Vagina (tissue), 2 donors: ENCODE data around the gene SLC15A1. TPM values are rescaled to one million over a fixed set of nuclear protein-coding genes. Genes with fewer than 3 reads are reported as not detected.

Source experiments
- DNase-seq, 2 donors: peaks; one replicate each; pipeline ENCODE4 v3.0.0-alpha.2; 2017; ENCODE audit errors: extremely low spot score in 2 of 2
- H3K27ac ChIP-seq: fragments of 200-600 bp; sonication (generic); one replicate; pipeline ENCODE4 v1.5.1; 2019
- H3K27me3 ChIP-seq: fragments of 200-600 bp; sonication (generic); one replicate; pipeline ENCODE4 v1.5.1; 2019
- H3K36me3 ChIP-seq, 2 donors: fragments of 200-600 bp; sonication (generic); one replicate each; pipeline ENCODE4 v1.5.1; 2017 to 2019
- H3K4me1 ChIP-seq: fragments of 200-600 bp; sonication (generic); one replicate; pipeline ENCODE4 v1.5.1; 2019
- H3K4me3 ChIP-seq, 2 donors: fragments of 200-600 bp; sonication (generic); 1 replicate in 1 of 2; 2 replicates in 1 of 2; pipeline ENCODE4 v1.5.1; 2016 to 2019
- H3K9me3 ChIP-seq: fragments of 200-600 bp; sonication (generic); one replicate; pipeline ENCODE4 v1.5.1; 2019
- CTCF ChIP-seq, 3 experiments: fragments of 450-650 bp in 2 of 3; fragments of 200-600 bp in 1 of 3; sonication (generic) in 1 of 3; IDR thresholded peaks; one replicate each; pipeline ENCODE4 v1.5.1; 2017 to 2019; ENCODE audit warnings: antibody characterized with exemption in 3 of 3, mild to moderate bottlenecking in 2 of 3, moderate library complexity in 2 of 3
- POLR2A ChIP-seq, 2 donors: fragments of 450-650 bp; IDR thresholded peaks; one replicate each; pipeline ENCODE4 v1.6.1; 2017; ENCODE audit warnings: antibody characterized with exemption in 2 of 2, mild to moderate bottlenecking in 2 of 2, moderate library complexity in 2 of 2
- POLR2AphosphoS5 ChIP-seq, 2 donors: sonication (generic); formaldehyde crosslinking; IDR thresholded peaks; one replicate each; pipeline ENCODE4 v1.9.0; 2017; ENCODE audit warnings: antibody characterized with exemption in 2 of 2, mild to moderate bottlenecking in 2 of 2, low read depth in 1 of 2; ENCODE audit not compliant: insufficient read depth in 1 of 2
- intact Hi-C: fragments of 100-400 bp; cut with DNase I; formaldehyde crosslinking; loops from one replicate; pipeline ENCODE4 v1.15.1; 2023
- total RNA-seq: library from RNA; depleted of rRNA; stranded (reverse); fragments of >200 nt; gene quantifications from one replicate; pipeline ENCODE4 v1.2.3, GENCODE V29; 2016

The SLC15A1 gene
- total RNA-seq, 1 donor from 2014 or later: 7.4 TPM

DNA sequence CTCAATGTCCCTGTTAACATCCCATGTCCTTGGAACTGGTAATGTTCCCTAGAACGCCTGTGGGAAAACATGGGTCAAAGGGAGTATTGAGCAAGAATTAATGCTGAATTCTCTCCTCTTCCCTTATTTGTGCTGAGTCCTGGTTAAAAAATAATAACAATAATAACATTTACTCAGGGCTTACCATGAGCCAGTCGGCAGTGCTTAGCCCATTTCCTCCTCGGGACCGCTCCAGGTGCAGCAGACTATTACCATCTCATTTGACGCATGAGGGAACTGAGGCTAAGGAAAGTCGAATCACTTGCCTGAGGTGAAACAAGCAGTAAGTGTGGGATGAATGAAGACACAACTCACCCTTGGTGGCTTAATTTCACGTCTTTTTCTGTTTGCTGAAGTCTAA lies 33.6 kb upstream of the SLC15A1 start:
- no peak overlapping the region for H3K27ac ChIP-seq
- no peaks in the 10 kb centered on the region for H3K36me3 ChIP-seq
- DNase-seq: no peak
- no peaks in the 10 kb centered on the region for H3K27me3 ChIP-seq
- intact Hi-C loops: no loop called here
- no peak overlapping the region for H3K4me3 ChIP-seq
- no peaks in the 10 kb centered on the region for H3K4me1 ChIP-seq
- H3K9me3 ChIP-seq: no peaks in the 10 kb centered on the region
- TF ChIP-seq CTCF (IDR thresholded peaks at IDR 0.05) (no peak), POLR2AphosphoS5 (IDR thresholded peaks at IDR 0.05; ENCODE audit: insufficient read depth in 1 of 2, low read depth in 1 of 2) (no peak), POLR2A (IDR thresholded peaks at IDR 0.05) (no peak)

GRCh38 chr13:98785405-98785804 lies 32.9 kb upstream of the SLC15A1 start:
- no peaks in the 10 kb centered on the region for H3K9me3 ChIP-seq
- intact Hi-C loops: no loop called here
- H3K27me3 ChIP-seq: no peaks in the 10 kb centered on the region
- no peak overlapping the region for H3K4me3 ChIP-seq
- H3K36me3 ChIP-seq: no peaks in the 10 kb centered on the region
- TF ChIP-seq POLR2AphosphoS5 (IDR thresholded peaks at IDR 0.05; ENCODE audit: insufficient read depth in 1 of 2, low read depth in 1 of 2) (no peak), POLR2A (IDR thresholded peaks at IDR 0.05) (no peak), CTCF (IDR thresholded peaks at IDR 0.05) (no peak)
- no peak for DNase-seq
- H3K4me1 ChIP-seq: no peaks in the 10 kb centered on the region
- no peak overlapping the region for H3K27ac ChIP-seq

- intact Hi-C loops: no loop called here
- Histone ChIP-seq H3K9me3 (no peaks in the 10 kb centered on the region), H3K27me3 (no peaks in the 10 kb centered on the region), H3K4me3 (no peak overlapping the region), H3K27ac (no peak overlapping the region), H3K36me3 (no peaks in the 10 kb centered on the region), H3K4me1 (no peaks in the 10 kb centered on the region)
- no peak for DNase-seq
- TF ChIP-seq CTCF (IDR thresholded peaks at IDR 0.05) (no peak), POLR2AphosphoS5 (IDR thresholded peaks at IDR 0.05; ENCODE audit: insufficient read depth in 1 of 2, low read depth in 1 of 2) (no peak), POLR2A (IDR thresholded peaks at IDR 0.05) (no peak)
These were observed 32.2 kb upstream of the SLC15A1 start for GRCh38 chr13:98784666-98785065.

GRCh38 chr13:98783856-98784478 lies 31.5 kb upstream of the SLC15A1 start:
- no peak overlapping the region for H3K4me3 ChIP-seq
- H3K27ac ChIP-seq: no peak overlapping the region
- no peak for DNase-seq
- no peaks in the 10 kb centered on the region for H3K36me3 ChIP-seq
- TF ChIP-seq POLR2A (IDR thresholded peaks at IDR 0.05): no peak
- TF ChIP-seq POLR2AphosphoS5 (IDR thresholded peaks at IDR 0.05; ENCODE audit: insufficient read depth in 1 of 2, low read depth in 1 of 2): no peak
- TF ChIP-seq CTCF (IDR thresholded peaks at IDR 0.05): no peak
- H3K4me1 ChIP-seq: no peaks in the 10 kb centered on the region
- H3K9me3 ChIP-seq: no peaks in the 10 kb centered on the region
- no peaks in the 10 kb centered on the region for H3K27me3 ChIP-seq
- intact Hi-C loops: no loop called here

DNA sequence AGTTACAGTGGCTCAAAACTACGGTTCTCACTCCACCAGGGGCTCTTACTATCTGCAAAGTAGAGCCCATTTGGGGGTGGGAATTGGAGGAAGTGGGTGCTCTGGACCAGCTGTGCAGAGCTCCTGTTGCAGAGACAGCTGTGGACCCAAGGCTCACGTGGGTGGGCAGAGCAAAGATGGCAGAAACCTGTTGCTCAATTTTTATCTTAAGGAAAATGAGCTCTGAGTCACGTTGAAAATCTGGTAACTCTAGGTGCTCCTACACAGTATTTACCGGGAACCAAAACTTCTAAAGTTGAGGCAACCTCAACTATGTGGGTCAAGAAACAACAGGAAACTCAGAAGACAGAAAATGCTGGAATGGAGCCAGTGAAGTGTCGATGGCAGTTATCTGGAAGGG lies 30.2 kb upstream of the SLC15A1 start:
- no peak overlapping the region for H3K4me3 ChIP-seq
- H3K36me3 ChIP-seq: no peaks in the 10 kb centered on the region
- no peak overlapping the region for H3K27ac ChIP-seq
- H3K27me3 ChIP-seq: no peaks in the 10 kb centered on the region
- intact Hi-C loops: no loop called here
- H3K4me1 ChIP-seq: no peaks in the 10 kb centered on the region
- no peak for DNase-seq
- H3K9me3 ChIP-seq: no peaks in the 10 kb centered on the region
- TF ChIP-seq CTCF (IDR thresholded peaks at IDR 0.05) (no peak), POLR2AphosphoS5 (IDR thresholded peaks at IDR 0.05; ENCODE audit: insufficient read depth in 1 of 2, low read depth in 1 of 2) (no peak), POLR2A (IDR thresholded peaks at IDR 0.05) (no peak)
